Measurements from ENCODE around the gene FOXP1. TPM values are rescaled to one million over a fixed set of nuclear protein-coding genes. Genes with fewer than 3 reads are reported as not detected.

FOXP1 gene
- total RNA-seq, 1 experiment from 2014 or later = 2.9 TPM

GRCh38 chr3:71208211-71209095 is 375.1 kb downstream of the FOXP1 start:
- Histone ChIP-seq H3K4me1 (ENCODE audit: control insufficient read depth, insufficient read depth, low read length) (no peaks in the 10 kb centered on the region), H3K27me3 (ENCODE audit: control insufficient read depth, insufficient read depth, low read length) (no peaks in the 10 kb centered on the region), H3K4me3 (ENCODE audit: low read depth in 2 of 2, low read length in 2 of 2) (no peak overlapping the region), H3K27ac (ENCODE audit: low read length) (no peak overlapping the region), H3K9me3 (ENCODE audit: control insufficient read depth, insufficient read depth, low read depth, low read length) (no peaks in the 10 kb centered on the region), H3K36me3 (ENCODE audit: control insufficient read depth, insufficient read depth, low read length) (no peaks in the 10 kb centered on the region)
- no peak for DNase-seq (ENCODE audit: low read depth, low spot score)
- peak; percentile 60 for ATAC-seq
- ChIA-PET POLR2A (interaction anchor here (0.6 kb wide), 1 partner anchor 447 kb away, joined by 3 read pairs; no protein-coding TSS in a partner anchor), CTCF (no interaction called here)
- no TSS peak for BruUV-seq (replicated peaks)
- in situ Hi-C loops (cut with HindIII; ENCODE audit: low pct_unique_long_range_greater_than_20kb, low sequenced_read_pairs) (no loop called here), intact Hi-C loops (cut with micrococcal nuclease; ENCODE audit: unreplicated experiment) (no loop called here)
- TF ChIP-seq REST (IDR thresholded peaks at IDR 0.05; ENCODE audit: insufficient read depth in 1 of 2, low read depth in 2 of 2, low read length in 1 of 2) (no peak), TCF7L2 (IDR thresholded peaks at IDR 0.05; ENCODE audit: low read depth, low read length) (0 out of 2 replicates have a peak, but pooled peaks have one; percentile 36)

DNA sequence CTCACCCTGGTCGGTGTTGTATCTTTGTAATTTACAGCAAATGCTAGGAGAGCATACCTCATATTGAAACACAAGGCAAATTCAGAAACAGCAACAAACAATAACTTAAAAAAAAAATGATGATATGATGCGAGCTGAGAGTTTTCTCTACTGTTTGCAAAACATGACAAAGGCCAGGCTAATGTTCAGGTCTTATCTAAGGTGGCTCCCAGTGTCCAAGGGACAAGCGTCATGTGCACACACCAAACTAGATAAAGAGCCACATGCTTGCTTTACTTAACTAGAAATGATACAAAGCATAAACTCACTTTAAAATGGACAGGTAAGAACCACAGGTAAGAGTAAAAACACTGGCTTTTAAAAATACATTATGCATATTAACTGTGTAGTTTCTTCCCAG is 375.9 kb downstream of the FOXP1 start:
- Histone ChIP-seq H3K27ac (ENCODE audit: low read length) (no peak overlapping the region), H3K9me3 (ENCODE audit: control insufficient read depth, insufficient read depth, low read depth, low read length) (no peaks in the 10 kb centered on the region), H3K4me3 (ENCODE audit: low read depth in 2 of 2, low read length in 2 of 2) (no peak overlapping the region), H3K4me1 (ENCODE audit: control insufficient read depth, insufficient read depth, low read length) (no peaks in the 10 kb centered on the region), H3K27me3 (ENCODE audit: control insufficient read depth, insufficient read depth, low read length) (no peaks in the 10 kb centered on the region), H3K36me3 (ENCODE audit: control insufficient read depth, insufficient read depth, low read length) (no peaks in the 10 kb centered on the region)
- POLR2A ChIA-PET = interaction anchor here (0.6 kb wide), 1 partner anchor 448 kb away, joined by 3 read pairs; no protein-coding TSS in a partner anchor
- in situ Hi-C loops (cut with HindIII; ENCODE audit: low pct_unique_long_range_greater_than_20kb, low sequenced_read_pairs) = no loop called here
- BruUV-seq (replicated peaks) = no TSS peak
- CTCF ChIA-PET = no interaction called here
- ATAC-seq (no peak), DNase-seq (ENCODE audit: low read depth, low spot score) (no peak)
- intact Hi-C loops (cut with micrococcal nuclease; ENCODE audit: unreplicated experiment) = no loop called here
- TF ChIP-seq REST (IDR thresholded peaks at IDR 0.05; ENCODE audit: insufficient read depth in 1 of 2, low read depth in 2 of 2, low read length in 1 of 2) = no peak
- no peak for TF ChIP-seq CTCF (IDR thresholded peaks at IDR 0.05)
- no peak for TF ChIP-seq POLR2AphosphoS5 (IDR thresholded peaks at IDR 0.05; ENCODE audit: low read depth, low read length)
- no peak for TF ChIP-seq TCF7L2 (IDR thresholded peaks at IDR 0.05; ENCODE audit: low read depth, low read length)
- TF ChIP-seq SIN3A (IDR thresholded peaks at IDR 0.05; ENCODE audit: borderline replicate concordance, insufficient read depth, low read depth, low read length) = no peak

All from Panc1 (cell line).